T-cell (primary cell): Measurements from ENCODE around the gene IQSEC2. TPM values are rescaled to one million over a fixed set of nuclear protein-coding genes. Genes with fewer than 3 reads are reported as not detected.

Experiments
- ATAC-seq, 4 experiments: fragments of 200-7000 bp in 3 of 4; fragments of 150-1000 bp in 1 of 4; cut with Tn5 transposase; replicated peaks in 1 of 4; 1 replicate in 3 of 4; 2 replicates in 1 of 4; pipeline ENCODE4 v1.10.0; 2021; ENCODE audit warnings: moderate library complexity in 3 of 4, mild to moderate bottlenecking in 2 of 4, moderate number of reproducible peaks in 1 of 4
- CTCF ChIA-PET, 2 donors: fragments of 300-600 bp; sonication (Branson Sonifier 250); formaldehyde crosslinking; loops; one replicate each; lab custom pipeline; 2022; ENCODE audit warnings: antibody characterized with exemption in 2 of 2; lab: Charles Lee
- POLR2A ChIA-PET, 2 donors: fragments of 300-600 bp; sonication (Branson Sonifier 250); formaldehyde crosslinking; loops; one replicate each; lab custom pipeline; 2022; ENCODE audit warnings: antibody characterized with exemption in 2 of 2; lab: Charles Lee
- DNase-seq, 35 experiments: peaks; one replicate each; pipeline versions ENCODE4 v3.0.0 to v3.0.0-alpha.2; 2013 to 2023
- H3K27ac ChIP-seq: one replicate; pipeline ENCODE4 v1.5.1; 2013; ENCODE audit warnings: low read length
- H3K27me3 ChIP-seq, 2 experiments: replicated peaks in 1 of 2; 1 replicate in 1 of 2; 2 replicates in 1 of 2; pipeline versions ENCODE4 v1.6.1 to v1.7.0; 2013; ENCODE audit warnings: low read length in 1 of 2, mixed read lengths in 1 of 2; ENCODE audit not compliant: control insufficient read depth in 2 of 2, insufficient read depth in 2 of 2; ENCODE audit errors: extremely low read depth in 1 of 2
- H3K36me3 ChIP-seq, 2 donors: 1 replicate in 1 of 2; 2 replicates in 1 of 2; pipeline versions ENCODE4 v1.6.1 to v1.7.0; 2013; ENCODE audit warnings: low read length in 1 of 2; ENCODE audit not compliant: control insufficient read depth in 2 of 2, insufficient read depth in 1 of 2; ENCODE audit errors: extremely low read depth in 1 of 2
- H3K4me1 ChIP-seq, 2 experiments: 1 replicate in 1 of 2; 2 replicates in 1 of 2; pipeline versions ENCODE4 v1.6.1 to v1.7.0; 2013; ENCODE audit warnings: low read length in 2 of 2, mixed read lengths in 1 of 2; ENCODE audit not compliant: insufficient read depth in 2 of 2, control insufficient read depth in 1 of 2; ENCODE audit errors: extremely low read depth in 1 of 2
- H3K4me3 ChIP-seq, 2 donors: 1 replicate in 1 of 2; 2 replicates in 1 of 2; pipeline versions ENCODE4 v1.5.1 to v1.7.0; 2013; ENCODE audit warnings: mild to moderate bottlenecking in 2 of 2, low read length in 1 of 2, moderate library complexity in 1 of 2; ENCODE audit not compliant: control insufficient read depth in 1 of 2; ENCODE audit errors: extremely low read depth in 1 of 2
- H3K9me3 ChIP-seq: 2 replicates; pipeline ENCODE4 v1.7.0; 2013
- H3K27ac Mint-ChIP-seq, 2 donors: one replicate each; pipeline ENCODE4 v1.8.0; 2020 to 2021; ENCODE audit warnings: mild to moderate bottlenecking in 2 of 2, mixed read lengths in 2 of 2
- H3K27me3 Mint-ChIP-seq, 2 donors: one replicate each; pipeline ENCODE4 v1.8.0; 2021 to 2022; ENCODE audit warnings: mixed read lengths in 2 of 2
- H3K36me3 Mint-ChIP-seq: one replicate; pipeline ENCODE4 v1.8.0; 2021; ENCODE audit warnings: mixed read lengths
- H3K4me1 Mint-ChIP-seq, 3 donors: one replicate each; pipeline ENCODE4 v1.8.0; 2020 to 2022; ENCODE audit warnings: mixed read lengths in 3 of 3, mild to moderate bottlenecking in 1 of 3
- H3K4me3 Mint-ChIP-seq, 3 donors: one replicate each; pipeline ENCODE4 v1.8.0; 2020 to 2022; ENCODE audit warnings: mild to moderate bottlenecking in 3 of 3, mixed read lengths in 3 of 3, moderate library complexity in 3 of 3
- H3K9me3 Mint-ChIP-seq, 3 donors: one replicate each; pipeline ENCODE4 v1.8.0; 2020 to 2022; ENCODE audit warnings: mixed read lengths in 3 of 3
- WGBS: methylation state at CpG from one replicate; pipeline ENCODE4 v1.1.5; 2013; ENCODE audit warnings: missing lambda C conversion rate; ENCODE audit not compliant: insufficient coverage; 5-methylcytosine and 5-hydroxymethylcytosine counted together
- total RNA-seq, 35 experiments: library from RNA in 6 of 35; stranded (reverse) in 6 of 35; fragments of 120-200 nt in 1 of 35; gene quantifications; one replicate each; pipeline versions ENCODE4 v1.2.1 to v1.2.4 and lab custom pipeline; 2013 to 2026

The IQSEC2 gene
- total RNA-seq (1 to 10 TPM; 1.2 to 2.0 (median 1.4) TPM), total RNA-seq (lab: John Stamatoyannopoulos, UW) (0 to 1.5 (median 0.73) reads per million in 29 experiments)
- 1.3 TPM for total RNA-seq (2013)

DNA sequence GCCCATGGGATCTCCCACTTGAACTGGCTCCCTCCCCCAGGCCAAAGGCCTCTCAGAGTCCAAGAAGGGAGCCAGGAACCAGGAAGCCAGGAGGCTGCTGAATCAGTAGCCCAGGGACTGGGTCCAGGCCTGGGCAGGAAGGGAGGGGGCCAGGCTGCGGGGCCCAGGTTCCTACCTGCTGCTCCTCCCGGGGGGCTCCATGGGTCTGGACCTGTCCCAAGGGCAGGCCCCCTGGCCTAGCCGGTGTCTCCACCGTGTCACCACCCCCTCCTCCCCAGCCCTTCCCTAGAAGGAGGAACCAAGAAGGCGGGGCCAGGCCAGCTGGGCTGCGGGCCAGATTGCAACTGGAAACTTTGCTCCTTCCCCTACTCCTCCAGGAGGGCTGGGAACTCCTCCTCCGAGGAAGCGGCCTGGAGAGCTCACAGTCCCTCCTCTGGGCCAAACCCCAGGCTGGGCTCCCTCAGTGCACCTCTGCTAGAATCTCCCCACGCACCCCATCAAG is at the start of gene IQSEC2:
Gene IQSEC2, minus strand, starts transcription at position 264 of the 502 bp plus-strand sequence.
- WGBS, result 48% methylated on average over 2 of the region's 9 CpGs
- H3K27ac ChIP-seq, result no peak within 1 kb of the TSS
- POLR2A ChIA-PET, result no interaction called here

DNA sequence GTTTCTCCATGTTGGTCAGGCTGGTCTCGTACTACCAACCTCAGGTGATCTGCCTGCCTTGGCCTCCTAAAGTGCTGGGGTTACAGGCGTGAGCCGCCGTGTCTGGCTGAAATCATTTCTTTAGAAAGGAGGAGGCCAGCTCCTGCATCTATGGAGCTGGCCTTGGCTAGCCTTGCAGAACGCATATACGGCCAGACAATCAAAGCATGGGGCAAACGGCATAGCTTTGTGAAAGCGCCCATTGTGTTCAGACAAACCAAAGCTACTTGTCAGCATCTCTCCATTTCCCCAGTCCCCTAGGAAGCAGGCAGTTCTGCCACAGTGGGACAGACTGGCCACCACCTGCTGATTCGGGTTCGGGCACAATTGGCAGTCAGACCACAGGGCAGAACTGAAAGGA is 48.9 kb upstream of the IQSEC2 start:
- Histone ChIP-seq H3K4me1 (no peaks in the 10 kb centered on the region), H3K36me3 (no peaks in the 10 kb centered on the region), H3K9me3 (no peaks in the 10 kb centered on the region), H3K27ac (no peak overlapping the region), H3K27me3 (peaks cover 0 to 9% of the 10 kb centered on the region in 2 experiments), H3K4me3 (no peak overlapping the region)
- no CpG with 5 or more reads among the region's 10 CpGs for WGBS
- Mint-ChIP-seq H3K27me3 (peaks cover 11 to 49% of the 10 kb centered on the region in 2 donors), H3K4me3 (no peak overlapping the region), H3K4me1 (no peaks in the 10 kb centered on the region), H3K27ac (no peak overlapping the region), H3K9me3 (no peaks in the 10 kb centered on the region), H3K36me3 (no peaks in the 10 kb centered on the region)
- DNase-seq, result no peak
- CTCF ChIA-PET, result no interaction called here
- ATAC-seq, result no peak
- POLR2A ChIA-PET, result no interaction called here

More for the DNA sequence above, at the start of gene IQSEC2:
- H3K4me1 ChIP-seq, result peaks cover 0 to 15% of the 10 kb centered on the region in 2 experiments
- no peaks in the 10 kb centered on the region for H3K27me3 ChIP-seq
- no peaks in the 10 kb centered on the region for H3K9me3 ChIP-seq
- H3K27ac Mint-ChIP-seq, result no peak within 1 kb of the TSS
- peaks cover 2 to 22% of the 10 kb centered on the region in 2 donors for H3K27me3 Mint-ChIP-seq
- H3K36me3 ChIP-seq, result no peaks in the 10 kb centered on the region
- H3K4me1 Mint-ChIP-seq, result peaks cover 13 to 24% (median 17%) of the 10 kb centered on the region in 3 donors
- CTCF ChIA-PET, result no interaction called here
- no peak within 1 kb of the TSS for H3K4me3 ChIP-seq
- H3K4me3 Mint-ChIP-seq, result peak within 1 kb of the TSS in 1 of 3 donors; percentile 28
- H3K36me3 Mint-ChIP-seq, result no peaks in the 10 kb centered on the region
- DNase-seq (no peak), ATAC-seq (no peak)
- no peaks in the 10 kb centered on the region for H3K9me3 Mint-ChIP-seq

DNA sequence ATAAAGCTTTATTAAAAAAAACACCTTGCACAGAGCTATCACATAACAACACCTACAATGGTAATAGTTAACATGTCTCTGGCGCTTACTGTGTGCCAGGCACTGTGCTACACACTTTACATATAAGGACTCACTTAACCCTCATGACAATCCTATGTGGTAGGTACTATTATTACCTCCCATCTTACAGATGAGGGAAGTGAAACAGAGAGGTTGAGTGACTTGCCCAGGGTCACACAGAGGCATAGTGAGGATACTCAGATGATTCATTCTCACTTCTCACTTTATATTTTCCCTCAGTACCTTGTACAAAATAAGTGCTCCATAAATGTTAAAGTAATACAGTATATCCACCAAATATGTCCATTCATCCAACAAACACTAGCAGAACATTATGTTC is 43.4 kb upstream of the IQSEC2 start:
- POLR2A ChIA-PET, result no interaction called here
- H3K9me3 Mint-ChIP-seq, result no peaks in the 10 kb centered on the region
- Histone ChIP-seq H3K36me3 (no peaks in the 10 kb centered on the region), H3K27me3 (peaks cover 3 to 19% of the 10 kb centered on the region in 2 experiments), H3K4me1 (peaks cover 0 to 12% of the 10 kb centered on the region in 2 experiments), H3K4me3 (no peak overlapping the region), H3K27ac (no peak overlapping the region), H3K9me3 (no peaks in the 10 kb centered on the region)
- CTCF ChIA-PET, result no interaction called here
- no peak overlapping the region for H3K4me3 Mint-ChIP-seq
- no peaks in the 10 kb centered on the region for H3K36me3 Mint-ChIP-seq
- WGBS, result no CpG with 5 or more reads among the region's 1 CpG
- peaks cover 23 to 53% of the 10 kb centered on the region in 2 donors for H3K27me3 Mint-ChIP-seq
- peaks cover 12 to 17% (median 12%) of the 10 kb centered on the region in 3 donors for H3K4me1 Mint-ChIP-seq
- no peak overlapping the region for H3K27ac Mint-ChIP-seq
- ATAC-seq, result no peak
- DNase-seq, result no peak

DNA sequence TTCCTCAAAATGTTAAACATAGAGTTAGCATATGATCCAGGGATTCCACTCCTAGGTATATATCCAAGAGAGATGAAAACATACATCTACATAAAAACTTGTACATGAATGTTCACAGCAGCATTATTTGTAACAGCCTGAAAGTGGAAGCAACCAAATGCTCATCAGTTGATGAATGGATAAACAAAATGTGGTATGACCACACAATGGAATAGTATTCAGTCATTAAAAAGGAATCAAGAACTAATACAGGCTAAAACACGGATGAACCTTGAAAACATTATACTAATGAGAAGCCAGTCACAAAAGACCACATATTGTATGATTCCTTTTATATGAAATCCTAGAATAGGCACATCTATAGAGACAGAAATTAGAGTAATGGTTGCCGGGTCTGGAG is 42.7 kb upstream of the IQSEC2 start:
- Mint-ChIP-seq H3K4me3 (no peak overlapping the region), H3K36me3 (no peaks in the 10 kb centered on the region), H3K27ac (no peak overlapping the region), H3K9me3 (no peaks in the 10 kb centered on the region), H3K27me3 (peaks cover 30 to 60% of the 10 kb centered on the region in 2 donors), H3K4me1 (peaks cover 16 to 24% (median 18%) of the 10 kb centered on the region in 3 donors)
- Histone ChIP-seq H3K27ac (no peak overlapping the region), H3K4me1 (peaks cover 0 to 19% of the 10 kb centered on the region in 2 experiments), H3K36me3 (no peaks in the 10 kb centered on the region), H3K27me3 (peaks cover 5 to 26% of the 10 kb centered on the region in 2 experiments), H3K9me3 (no peaks in the 10 kb centered on the region), H3K4me3 (no peak overlapping the region)
- DNase-seq (no peak), ATAC-seq (no peak)
- CTCF ChIA-PET, result no interaction called here
- POLR2A ChIA-PET, result interaction anchor here in 1 of 2 donors (0.6 kb wide), 1 partner anchor 85 kb away, joined by 3 read pairs; no protein-coding TSS in a partner anchor
- WGBS, result no CpG with 5 or more reads among the region's 2 CpGs

DNA sequence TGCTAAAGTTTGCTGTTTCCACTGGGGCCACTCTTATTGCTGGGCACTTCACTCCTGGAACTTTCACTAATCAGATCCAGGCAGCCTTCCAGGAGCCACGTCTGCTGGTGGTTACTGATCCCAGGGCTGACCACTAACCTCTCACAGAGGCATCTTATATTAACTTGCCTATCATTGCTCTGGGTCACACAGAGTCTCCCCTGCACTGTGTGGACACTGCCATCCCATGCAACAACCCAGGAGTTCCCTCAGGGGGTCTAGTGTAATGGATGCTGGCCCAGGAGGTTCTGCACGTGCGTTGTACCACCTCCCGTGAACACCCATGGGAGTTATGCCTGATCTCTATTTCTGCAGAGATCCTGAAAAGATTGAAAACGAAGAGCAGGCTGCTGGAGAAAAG is 41.8 kb upstream of the IQSEC2 start:
- no peak overlapping the region for H3K4me3 Mint-ChIP-seq
- H3K27me3 Mint-ChIP-seq, result peaks cover 37 to 65% of the 10 kb centered on the region in 2 donors
- no peaks in the 10 kb centered on the region for H3K9me3 ChIP-seq
- no peak overlapping the region for H3K27ac Mint-ChIP-seq
- CTCF ChIA-PET, result no interaction called here
- no peak for DNase-seq
- peaks cover 7 to 35% of the 10 kb centered on the region in 2 experiments for H3K27me3 ChIP-seq
- H3K9me3 Mint-ChIP-seq, result no peaks in the 10 kb centered on the region
- H3K4me3 ChIP-seq, result no peak overlapping the region
- POLR2A ChIA-PET, result no interaction called here
- H3K36me3 ChIP-seq, result no peaks in the 10 kb centered on the region
- H3K4me1 Mint-ChIP-seq, result peaks cover 16 to 24% (median 18%) of the 10 kb centered on the region in 3 donors
- no peak overlapping the region for H3K27ac ChIP-seq
- WGBS, result 80% methylated on average over 1 of the region's 5 CpGs
- peaks cover 0 to 19% of the 10 kb centered on the region in 2 experiments for H3K4me1 ChIP-seq
- no peaks in the 10 kb centered on the region for H3K36me3 Mint-ChIP-seq
- ATAC-seq, result no peak

DNA sequence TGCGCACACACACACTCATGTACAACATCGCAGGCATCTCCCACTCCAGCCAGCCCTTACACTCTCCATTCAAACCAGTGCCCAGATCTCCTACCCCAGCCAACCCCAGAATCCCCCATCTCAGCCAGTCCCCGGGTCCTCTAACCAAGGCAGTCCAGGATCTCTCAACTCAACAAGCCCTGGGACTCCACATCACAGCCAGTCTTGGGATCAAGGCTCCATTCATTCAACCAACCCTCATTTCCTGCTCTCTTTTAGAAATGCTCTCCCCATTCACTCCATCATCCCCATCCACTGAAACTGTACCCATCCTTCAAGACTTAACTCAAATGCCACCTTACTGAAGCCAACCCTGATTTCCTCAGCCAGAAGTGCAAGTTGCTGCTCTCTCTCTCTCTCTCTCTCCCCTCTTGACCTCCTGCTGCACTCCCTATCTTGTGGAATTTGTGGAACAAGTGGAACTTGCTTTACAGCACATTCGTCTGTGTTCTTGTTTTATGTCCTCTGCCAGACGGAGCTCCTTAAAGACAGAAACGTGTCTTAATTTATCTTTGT is 40.6 kb upstream of the IQSEC2 start:
- Histone ChIP-seq H3K27ac (no peak overlapping the region), H3K27me3 (peaks cover 7 to 40% of the 10 kb centered on the region in 2 experiments), H3K36me3 (no peaks in the 10 kb centered on the region), H3K4me3 (no peak overlapping the region), H3K4me1 (peaks cover 0 to 25% of the 10 kb centered on the region in 2 experiments), H3K9me3 (no peaks in the 10 kb centered on the region)
- Mint-ChIP-seq H3K27me3 (peaks cover 44 to 71% of the 10 kb centered on the region in 2 donors), H3K4me3 (peak overlapping the region; percentile 70 to 81 (median 78)), H3K27ac (no peak overlapping the region), H3K9me3 (no peaks in the 10 kb centered on the region), H3K36me3 (no peaks in the 10 kb centered on the region), H3K4me1 (peaks cover 18 to 33% (median 20%) of the 10 kb centered on the region in 3 donors)
- no peak for ATAC-seq
- POLR2A ChIA-PET, result no interaction called here
- WGBS, result 59% methylated on average over 2 of the region's 6 CpGs
- DNase-seq, result no peak
- CTCF ChIA-PET, result interaction anchor here in 1 of 2 donors (1.0 kb wide), 1 partner anchor 9 kb away, joined by 7 read pairs; no protein-coding TSS in a partner anchor
